Measurements from ENCODE around the gene HTN3. TPM values are rescaled to one million over a fixed set of nuclear protein-coding genes. Genes with fewer than 3 reads are reported as not detected.
"Not testable (repeated sequence)": the region's sequence is repeated elsewhere in the genome, so short reads cannot be mapped to it uniquely, and the experiment has no call there.

HTN3 gene
- total RNA-seq, result not detected
- not detected for polyA plus RNA-seq
- long read RNA-seq, donor 1, result 0 reads
- long read RNA-seq, donor 2, result 0 reads

DNA sequence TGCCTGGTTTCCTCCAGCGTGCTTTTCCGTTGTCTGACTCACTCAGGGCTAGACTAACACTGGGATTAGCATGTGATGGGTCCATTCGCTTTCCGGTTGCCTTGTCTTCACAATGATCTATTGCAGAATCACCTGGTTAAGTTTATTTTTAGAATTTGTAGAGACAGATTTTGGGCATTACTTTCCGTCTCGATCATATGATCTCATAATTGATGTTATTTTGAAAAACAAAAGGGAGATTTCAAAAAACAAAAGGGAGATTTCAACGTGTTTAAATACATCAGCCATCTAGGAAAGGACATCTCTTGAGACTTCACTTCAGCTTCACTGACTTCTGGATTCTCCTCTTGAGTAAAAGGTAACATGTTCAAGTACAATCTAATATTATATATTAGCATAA lies at the start of gene HTN3:
Gene HTN3, plus strand, starts transcription at position 301 of the 400 bp plus-strand sequence. CDS start 2,282 bp downstream, outside the sequence.
- H3K9me3 ChIP-seq; H3K4me1 ChIP-seq; H3K36me3 ChIP-seq; H3K4me3 ChIP-seq; H3K27me3 ChIP-seq (replicated peaks in 1 of 7); DNase-seq; H3K27ac ChIP-seq; intact Hi-C loops (cut with DNase I; ENCODE audit: low total_unique reads): not testable (repeated sequence)
- WGBS, 5 donors, result 79 to 89% (median 82%) methylated on average over 5 to 7 of the region's 7 CpGs

DNA sequence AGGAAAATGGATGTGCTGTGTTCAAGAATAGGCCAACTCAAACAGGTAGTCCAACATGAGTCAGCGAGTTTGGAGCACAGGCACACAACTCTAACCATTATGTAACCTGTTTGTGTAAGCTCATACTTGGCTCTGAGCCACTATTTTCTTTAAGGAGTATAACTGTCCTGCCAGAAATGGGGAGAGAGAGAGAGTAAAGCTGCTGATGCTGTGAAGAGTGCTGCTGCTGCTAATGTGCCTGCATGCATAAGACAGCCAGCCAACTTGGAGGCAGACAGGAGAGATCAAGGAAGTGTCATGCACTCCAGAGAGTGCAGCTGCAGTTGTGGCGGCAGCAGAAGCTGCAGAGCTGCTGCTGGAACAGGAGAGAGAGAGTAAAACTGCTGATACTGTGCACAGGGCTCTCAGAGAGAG lies 44.2 kb upstream of the HTN3 start:
- Histone ChIP-seq H3K4me3 (no peak overlapping the region), H3K9me3 (no peaks in the 10 kb centered on the region), H3K27ac (no peak overlapping the region), H3K4me1 (no peaks in the 10 kb centered on the region), H3K36me3 (no peaks in the 10 kb centered on the region), H3K27me3 (replicated peaks in 1 of 7) (no peaks in the 10 kb centered on the region)
- TF ChIP-seq, protein P1, sequence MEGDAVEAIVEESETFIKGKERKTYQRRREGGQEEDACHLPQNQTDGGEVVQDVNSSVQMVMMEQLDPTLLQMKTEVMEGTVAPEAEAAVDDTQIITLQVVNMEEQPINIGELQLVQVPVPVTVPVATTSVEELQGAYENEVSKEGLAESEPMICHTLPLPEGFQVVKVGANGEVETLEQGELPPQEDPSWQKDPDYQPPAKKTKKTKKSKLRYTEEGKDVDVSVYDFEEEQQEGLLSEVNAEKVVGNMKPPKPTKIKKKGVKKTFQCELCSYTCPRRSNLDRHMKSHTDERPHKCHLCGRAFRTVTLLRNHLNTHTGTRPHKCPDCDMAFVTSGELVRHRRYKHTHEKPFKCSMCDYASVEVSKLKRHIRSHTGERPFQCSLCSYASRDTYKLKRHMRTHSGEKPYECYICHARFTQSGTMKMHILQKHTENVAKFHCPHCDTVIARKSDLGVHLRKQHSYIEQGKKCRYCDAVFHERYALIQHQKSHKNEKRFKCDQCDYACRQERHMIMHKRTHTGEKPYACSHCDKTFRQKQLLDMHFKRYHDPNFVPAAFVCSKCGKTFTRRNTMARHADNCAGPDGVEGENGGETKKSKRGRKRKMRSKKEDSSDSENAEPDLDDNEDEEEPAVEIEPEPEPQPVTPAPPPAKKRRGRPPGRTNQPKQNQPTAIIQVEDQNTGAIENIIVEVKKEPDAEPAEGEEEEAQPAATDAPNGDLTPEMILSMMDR (IDR thresholded peaks at IDR 0.05 in 8 of 11, conservative IDR thresholded peaks at IDR 0.05 in 3 of 11), result no peak
- TF ChIP-seq POLR2AphosphoS5 (IDR thresholded peaks at IDR 0.05) (no peak), POLR2A (IDR thresholded peaks at IDR 0.05) (no peak)
- 38 to 69% (median 60%) methylated on average over 2 of the region's 2 CpGs for whole genome bisulfite sequencing, 5 donors
- intact Hi-C loops (cut with DNase I; ENCODE audit: low total_unique reads), result no loop called here
- no peak for DNase-seq

DNA sequence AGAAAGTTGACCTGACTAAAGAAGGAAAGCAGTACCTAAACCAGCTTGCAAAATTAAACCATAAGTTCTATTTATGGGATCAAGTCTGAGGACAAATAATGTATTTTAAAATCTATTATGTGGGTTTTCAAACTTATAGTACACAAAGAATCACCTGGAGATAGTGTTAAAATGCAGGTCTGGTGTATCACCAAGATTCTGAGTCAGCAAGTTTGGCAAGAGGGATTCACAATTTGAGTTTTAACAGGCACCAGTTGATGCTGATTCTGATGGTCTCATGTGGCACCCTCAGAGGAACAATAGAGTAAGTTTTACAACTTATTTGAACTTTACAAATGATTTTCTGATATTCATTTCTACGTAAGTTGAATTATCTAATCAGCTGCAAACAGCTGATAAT lies 41.6 kb upstream of the HTN3 start:
- intact Hi-C loops (cut with DNase I; ENCODE audit: low total_unique reads), result no loop called here
- H3K4me1 ChIP-seq, result no peaks in the 10 kb centered on the region
- WGBS, 5 donors, result 80 to 95% (median 86%) methylated on average over 1 of the region's 1 CpG
- H3K27me3 ChIP-seq (replicated peaks in 1 of 7), result no peaks in the 10 kb centered on the region
- no peak for TF ChIP-seq POLR2AphosphoS5 (IDR thresholded peaks at IDR 0.05)
- no peak for TF ChIP-seq POLR2A (IDR thresholded peaks at IDR 0.05)
- TF ChIP-seq, protein P1 (IDR thresholded peaks at IDR 0.05 in 8 of 11, conservative IDR thresholded peaks at IDR 0.05 in 3 of 11), result no peak
- no peaks in the 10 kb centered on the region for H3K9me3 ChIP-seq
- DNase-seq, result no peak
- H3K4me3 ChIP-seq, result no peak overlapping the region
- no peaks in the 10 kb centered on the region for H3K36me3 ChIP-seq
- no peak overlapping the region for H3K27ac ChIP-seq

DNA sequence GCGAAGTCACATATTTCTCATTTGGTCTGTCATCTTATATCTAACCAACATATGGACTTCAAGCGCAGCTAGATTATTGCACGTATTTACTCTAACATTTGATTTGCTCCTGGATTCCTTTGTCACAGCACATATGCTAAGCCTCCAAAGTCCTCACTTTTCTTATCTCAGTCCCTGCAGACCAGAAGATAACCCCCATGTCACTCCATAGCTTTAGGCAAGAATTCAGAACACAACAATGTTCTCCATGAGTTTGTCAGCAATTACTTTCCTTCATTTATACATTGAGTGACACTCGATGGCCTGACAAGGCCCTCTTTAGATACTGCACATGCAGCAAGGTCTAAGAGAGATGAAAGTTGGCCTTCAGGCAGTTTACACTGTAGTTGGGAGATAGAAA lies 37.2 kb upstream of the HTN3 start:
- TF ChIP-seq, protein P1 (IDR thresholded peaks at IDR 0.05 in 8 of 11, conservative IDR thresholded peaks at IDR 0.05 in 3 of 11), result no peak
- TF ChIP-seq POLR2AphosphoS5 (IDR thresholded peaks at IDR 0.05) (no peak), POLR2A (IDR thresholded peaks at IDR 0.05) (no peak)
- intact Hi-C loops (cut with DNase I; ENCODE audit: low total_unique reads), result no loop called here
- Histone ChIP-seq H3K4me3 (no peak overlapping the region), H3K36me3 (no peaks in the 10 kb centered on the region), H3K4me1 (no peaks in the 10 kb centered on the region), H3K9me3 (no peaks in the 10 kb centered on the region), H3K27me3 (replicated peaks in 1 of 7) (no peaks in the 10 kb centered on the region), H3K27ac (no peak overlapping the region)
- 85 to 92% (median 86%) methylated on average over 4 of the region's 4 CpGs for WGBS, 5 donors
- no peak for DNase-seq

DNA sequence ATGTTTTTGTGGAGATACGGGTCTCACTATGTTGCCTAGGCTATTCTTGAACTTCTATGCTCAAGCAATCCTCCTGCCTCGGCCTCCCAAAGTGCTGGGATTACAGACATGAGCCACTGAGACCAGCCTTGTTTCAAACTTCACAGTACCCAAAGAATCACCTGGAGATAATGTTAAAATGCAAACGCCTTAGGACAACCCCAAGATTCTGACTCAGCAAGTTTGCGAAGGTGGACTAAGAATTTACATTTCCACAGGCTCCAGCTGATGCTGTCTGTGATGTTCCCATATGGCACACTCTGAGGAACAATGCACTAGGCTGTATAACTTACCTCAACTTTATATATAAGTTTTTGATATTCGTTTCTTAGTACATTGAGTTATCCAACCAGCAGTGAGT lies 33.5 kb upstream of the HTN3 start:
- Histone ChIP-seq H3K36me3 (no peaks in the 10 kb centered on the region), H3K4me1 (no peaks in the 10 kb centered on the region), H3K4me3 (no peak overlapping the region), H3K9me3 (no peaks in the 10 kb centered on the region), H3K27me3 (replicated peaks in 1 of 7) (no peaks in the 10 kb centered on the region), H3K27ac (no peak overlapping the region)
- WGBS, 5 donors, result 71 to 85% (median 78%) methylated on average over 5 of the region's 5 CpGs
- intact Hi-C loops (cut with DNase I; ENCODE audit: low total_unique reads), result no loop called here
- DNase-seq, result no peak
- TF ChIP-seq POLR2A (IDR thresholded peaks at IDR 0.05) (no peak), POLR2AphosphoS5 (IDR thresholded peaks at IDR 0.05) (no peak)
- TF ChIP-seq, protein P1 (IDR thresholded peaks at IDR 0.05 in 8 of 11, conservative IDR thresholded peaks at IDR 0.05 in 3 of 11), result no peak
